GM12878 (cell line): ENCODE data around the gene DENND1A. TPM values are rescaled to one million over a fixed set of nuclear protein-coding genes. Genes with fewer than 3 reads are reported as not detected.
"Not testable (repeated sequence)": the region's sequence is repeated elsewhere in the genome, so short reads cannot be mapped to it uniquely, and the experiment has no call there.

ENCODE experiments used
- ATAC-seq: fragments of 200-7000 bp; cut with Tn5 transposase; 3 replicates; pipeline ENCODE4 v1.9.1; 2020; ENCODE audit warnings: mild to moderate bottlenecking, moderate library complexity
- BruUV-seq: library from RNA; stranded (reverse); fragments of 400-500 nt; replicated peaks from 2 replicates; lab custom pipeline; 2021; lab: Mats Ljungman, UMichigan
- CTCF ChIA-PET: fragments of 300-600 bp; sonication (Branson Sonifier 250); formaldehyde crosslinking; extraction: SDS; loops from one replicate; lab custom pipeline; 2021; ENCODE audit warnings: inconsistent platforms; lab: Yijun Ruan, JAX
- POLR2A ChIA-PET: fragments of 350-600 bp; formaldehyde crosslinking; extraction: SDS; loops from one replicate; lab custom pipeline; 2021; ENCODE audit warnings: inconsistent platforms; lab: Charles Lee
- RAD21 ChIA-PET: fragments of 300-600 bp; sonication (Branson Sonifier 250); formaldehyde crosslinking; loops from one replicate; lab custom pipeline; 2023; ENCODE audit warnings: antibody characterized with exemption; ENCODE audit not compliant: unreplicated experiment; lab: Charles Lee
- SMC1A ChIA-PET: fragments of 300-600 bp; sonication (Branson Sonifier 250); formaldehyde crosslinking; loops from one replicate; lab custom pipeline; 2023; ENCODE audit not compliant: unreplicated experiment, uncharacterized antibody; lab: Charles Lee
- DNase-seq: peaks from one replicate; pipeline ENCODE4 v3.0.0-alpha.2; 2011; ENCODE audit warnings: low read depth, low spot score
- FAIRE-seq: peaks from 3 replicates; lab custom pipeline; 2011; peaks lifted over from hg19 to GRCh38; lab: Jason Lieb, UNC
- H2AFZ ChIP-seq: 2 replicates; pipeline ENCODE4 v1.6.0; 2011; ENCODE audit warnings: low read depth, low read length, control low read depth; ENCODE audit not compliant: control insufficient read depth
- H3K27ac ChIP-seq: 2 replicates; pipeline ENCODE4 v1.5.1; 2011; ENCODE audit warnings: control low read depth; ENCODE audit not compliant: control insufficient read depth, insufficient read depth
- H3K27me3 ChIP-seq, 2 experiments: replicated peaks in 1 of 2; 2 replicates each; pipeline versions ENCODE4 v1.6.0 to v1.6.1; 2011; ENCODE audit warnings: low read length in 1 of 2; ENCODE audit not compliant: control insufficient read depth in 2 of 2, insufficient read depth in 2 of 2
- H3K36me3 ChIP-seq, 2 experiments: 2 replicates each; pipeline ENCODE4 v1.5.1; 2011; ENCODE audit warnings: low read length in 1 of 2; ENCODE audit not compliant: control insufficient read depth in 2 of 2, insufficient read depth in 2 of 2
- H3K4me1 ChIP-seq: 2 replicates; pipeline ENCODE4 v1.6.1; 2011; ENCODE audit warnings: mild to moderate bottlenecking, low read length, moderate library complexity, mixed read lengths; ENCODE audit not compliant: control insufficient read depth, insufficient read depth
- H3K4me2 ChIP-seq: 2 replicates; pipeline ENCODE4 v1.6.0; 2011; ENCODE audit warnings: control low read depth; ENCODE audit not compliant: control insufficient read depth, insufficient read depth
- H3K4me3 ChIP-seq: fragments of 200-600 bp; sonication (generic); 2 replicates; pipeline ENCODE4 v1.5.1; 2016
- H3K79me2 ChIP-seq: 2 replicates; pipeline ENCODE4 v1.6.0; 2011; ENCODE audit warnings: low read length; ENCODE audit not compliant: control insufficient read depth, insufficient read depth
- H3K9ac ChIP-seq: 2 replicates; pipeline ENCODE4 v1.8.0; 2011; ENCODE audit warnings: low read length, control low read depth, mixed read lengths; ENCODE audit not compliant: control insufficient read depth, insufficient read depth
- H3K9me3 ChIP-seq: replicated peaks from 3 replicates; pipeline ENCODE4 v1.5.1; 2011; ENCODE audit warnings: mild to moderate bottlenecking, low read length; ENCODE audit not compliant: control insufficient read depth, insufficient read depth
- H4K20me1 ChIP-seq: 2 replicates; pipeline ENCODE4 v1.6.0; 2011; ENCODE audit not compliant: control insufficient read depth, insufficient read depth
- CEBPB ChIP-seq, 2 experiments: fragments of 150-350 bp in 1 of 2; IDR thresholded peaks; 2 replicates each; pipeline ENCODE4 v1.6.1; 2012 to 2014; ENCODE audit warnings: low read depth in 2 of 2, low read length in 2 of 2, borderline replicate concordance in 1 of 2, inconsistent platforms in 1 of 2
- ESRRA ChIP-seq: IDR thresholded peaks from 2 replicates; pipeline ENCODE4 v1.6.1; 2012; ENCODE audit warnings: mild to moderate bottlenecking, low read length, improper control_type of control experiment
- MYC ChIP-seq: IDR thresholded peaks from 2 replicates; pipeline ENCODE4 v1.6.1; 2011; ENCODE audit warnings: mild to moderate bottlenecking, low read length, moderate library complexity, inconsistent platforms; ENCODE audit not compliant: insufficient read depth, insufficient replicate concordance, insufficient read length, severe bottlenecking
- POU2F2 ChIP-seq: IDR thresholded peaks from 3 replicates; pipeline ENCODE4 v1.6.1; 2011; ENCODE audit warnings: low read depth, mild to moderate bottlenecking, low read length, borderline replicate concordance
- SRF ChIP-seq, 2 experiments: IDR thresholded peaks; 2 replicates each; pipeline ENCODE4 v1.6.1; 2011; ENCODE audit warnings: low read depth in 2 of 2, low read length in 2 of 2, mild to moderate bottlenecking in 1 of 2, moderate library complexity in 1 of 2
- TAF1 ChIP-seq: IDR thresholded peaks from 2 replicates; pipeline ENCODE4 v1.6.1; 2011; ENCODE audit warnings: mild to moderate bottlenecking, low read depth, low read length, borderline replicate concordance
- ZNF207 ChIP-seq: fragments of 450-650 bp; IDR thresholded peaks from 2 replicates; pipeline ENCODE4 v1.6.1; 2014; ENCODE audit warnings: antibody characterized with exemption, mild to moderate bottlenecking, borderline replicate concordance
- WGBS: methylation state at CpG from one replicate; pipeline ENCODE4 v1.1.6; 2016; ENCODE audit warnings: low lambda C conversion rate; ENCODE audit not compliant: insufficient replicate concordance, insufficient coverage; ENCODE audit errors: missing lambda C conversion rate; 5-methylcytosine and 5-hydroxymethylcytosine counted together
- in situ Hi-C: fragments of 300-500 bp; cut with MboI; formaldehyde crosslinking; loops from 9 replicates; pipeline ENCODE4 v1.14.3; 2018; ENCODE audit warnings: mixed read lengths
- intact Hi-C: fragments of 100-400 bp; cut with micrococcal nuclease; formaldehyde crosslinking; loops from one replicate; pipeline ENCODE4 v1.14.2; 2022; ENCODE audit not compliant: unreplicated experiment
- polyA plus RNA-seq, 11 experiments: library from polyadenylated mRNA; depleted of rRNA in 4 of 11; unstranded in 6 of 11; stranded (reverse) in 5 of 11; fragments of >200 nt; fragmentation: Nextera tagmentation in 4 of 11; fragmentation: Illumina TruSeq in 1 of 11; extraction: Ambion mirVana in 4 of 11; extraction: Trizol in 1 of 11; gene quantifications; 1 replicate in 1 of 11; 2 replicates in 10 of 11; pipeline versions ENCODE4 v1.2.1 to v1.2.3, GENCODE V29; 2011 to 2016; ENCODE audit warnings: inconsistent platforms in 2 of 11, missing spikeins in 2 of 11, low read depth in 1 of 11
- total RNA-seq, 4 experiments: library from RNA; depleted of rRNA in 3 of 4; stranded (reverse); fragments of >200 nt in 3 of 4; fragmentation: Illumina TruSeq in 1 of 4; extraction: Trizol in 1 of 4; gene quantifications; 2 replicates each; pipeline versions ENCODE4 v1.2.1 to v1.2.3, GENCODE V29; 2013 to 2021

DENND1A gene
- total and polyA plus RNA-seq, 10 of the 15 experiments (the other 5 are each of a cell fraction or from before 2014, with no cell fraction given) = 14.1 to 48.6 (median 35.2) TPM

DNA sequence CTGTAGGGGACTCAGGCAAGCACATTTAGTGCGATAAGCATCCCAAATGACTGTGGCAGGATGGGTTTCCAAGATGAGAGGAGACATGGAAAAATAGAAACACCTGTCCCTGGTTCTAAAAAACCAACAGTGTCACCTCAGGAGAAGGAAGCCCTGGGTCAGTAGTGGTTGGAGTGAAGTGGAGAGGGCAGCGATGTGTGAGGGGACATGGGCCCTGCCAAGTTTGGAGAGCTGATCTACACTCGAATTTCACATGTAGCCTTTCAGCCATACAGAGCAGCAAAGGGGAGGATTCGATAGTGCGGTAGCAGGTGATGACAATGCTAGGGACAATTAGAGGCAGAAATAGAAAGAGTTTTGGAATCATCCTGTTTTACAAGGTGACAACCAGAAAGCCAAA is 49.1 kb upstream of the DENND1A start (continued):
- TF ChIP-seq MYC = no peak
- no peak for TF ChIP-seq CEBPB (IDR thresholded peaks at IDR 0.05; ENCODE audit: borderline replicate concordance in 1 of 2, low read depth in 2 of 2, low read length in 2 of 2)
- TF ChIP-seq TAF1 = no peak
- TF ChIP-seq ZNF207 = no peak
- no peak for TF ChIP-seq SRF (IDR thresholded peaks at IDR 0.05; ENCODE audit: low read depth in 2 of 2, low read length in 2 of 2)
- TF ChIP-seq ESRRA = no peak
- TF ChIP-seq POU2F2 = no peak

DNA sequence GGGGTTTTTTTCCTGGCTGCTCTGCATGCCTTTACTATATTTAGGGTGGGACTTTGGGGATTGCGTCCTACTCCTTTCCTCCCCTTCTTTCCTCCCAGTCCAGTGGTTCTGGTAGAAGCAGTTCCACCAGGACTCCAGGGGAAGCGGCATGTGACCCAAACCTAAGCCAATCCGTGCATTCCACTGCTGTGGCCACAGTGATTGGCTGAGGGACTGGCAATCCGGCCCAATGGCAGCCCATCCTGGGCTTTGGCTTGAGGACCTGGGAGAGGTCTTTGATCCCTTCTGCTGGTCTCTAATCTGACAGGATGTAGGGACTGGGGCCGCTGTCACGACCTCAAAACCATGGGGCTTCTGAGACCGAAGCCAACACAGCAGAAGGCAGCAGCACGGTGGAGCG is 46.7 kb upstream of the DENND1A start:
- H3K9me3 ChIP-seq = peaks cover 15% of the 10 kb centered on the region; the same call in 2 of the 3 replicates
- H2AFZ ChIP-seq, H3K4me1 ChIP-seq, H3K4me2 ChIP-seq, H3K27me3 ChIP-seq, H4K20me1 ChIP-seq, CTCF ChIA-PET, POLR2A ChIA-PET, ATAC-seq, H3K4me3 ChIP-seq, in situ Hi-C loops, intact Hi-C loops, H3K27ac ChIP-seq, H3K9ac ChIP-seq, H3K79me2 ChIP-seq, DNase-seq, FAIRE-seq, BruUV-seq, H3K36me3 ChIP-seq: not testable (repeated sequence)
- WGBS = no CpG with 5 or more reads among the region's 9 CpGs
- SMC1A ChIA-PET = interaction anchor here (1.4 kb wide), 2 partner anchors 20 to 23 kb away, joined by 3 to 5 read pairs; no protein-coding TSS in a partner anchor
- RAD21 ChIA-PET = interaction anchor here (1.6 kb wide), 1 partner anchor 21 kb away, joined by 5 read pairs; no protein-coding TSS in a partner anchor
